PC-3 (cell line): ENCODE results near the gene GATM. TPM values are rescaled to one million over a fixed set of nuclear protein-coding genes. Genes with fewer than 3 reads are reported as not detected.
A peak's percentile ranks its signal among the peaks of the same experiment; 100 is the strongest.

Source experiments
- ATAC-seq: fragments of 200-7000 bp; cut with Tn5 transposase; 2 replicates; pipeline ENCODE4 v1.9.1; 2020; ENCODE audit warnings: mild to moderate bottlenecking, moderate library complexity
- BruUV-seq: library from RNA; stranded (reverse); fragments of 400-500 nt; replicated peaks from 2 replicates; lab custom pipeline; 2021; lab: Mats Ljungman, UMichigan
- CTCF ChIA-PET: fragments of 300-600 bp; sonication (Branson Sonifier 250); formaldehyde crosslinking; loops from one replicate; lab custom pipeline; 2022; ENCODE audit warnings: antibody characterized with exemption; lab: Charles Lee
- POLR2A ChIA-PET: fragments of 300-600 bp; sonication (Branson Sonifier 250); formaldehyde crosslinking; loops from one replicate; lab custom pipeline; 2022; ENCODE audit warnings: antibody characterized with exemption; ENCODE audit not compliant: unreplicated experiment; lab: Charles Lee
- DNase-seq: peaks from one replicate; pipeline ENCODE4 v3.0.0-alpha.2; 2015
- H2AFZ ChIP-seq: fragments of 300-600 bp; sonication (generic); 2 replicates; pipeline ENCODE4 v1.6.0; 2016; ENCODE audit warnings: antibody characterized with exemption, low read length
- H3F3A ChIP-seq: fragments of 300-600 bp; sonication (generic); one replicate; pipeline ENCODE4 v1.6.0; 2017; ENCODE audit warnings: antibody characterized with exemption, low read length, control low read depth, mild to moderate bottlenecking; ENCODE audit not compliant: unreplicated experiment
- H3K27ac ChIP-seq: fragments of 300-600 bp; sonication (generic); 2 replicates; pipeline ENCODE4 v1.5.1; 2016; ENCODE audit warnings: mild to moderate bottlenecking, low read length
- H3K27me3 ChIP-seq: fragments of 300-600 bp; sonication (generic); 2 replicates; pipeline ENCODE4 v1.6.1; 2016; ENCODE audit warnings: low read length, mixed read lengths
- H3K36me3 ChIP-seq: fragments of 300-600 bp; sonication (generic); 2 replicates; pipeline ENCODE4 v1.6.1; 2016; ENCODE audit warnings: low read depth, mixed run types, low read length, mixed read lengths
- H3K4me1 ChIP-seq: fragments of 300-600 bp; sonication (generic); 2 replicates; pipeline ENCODE4 v1.5.1; 2016; ENCODE audit warnings: low read length; ENCODE audit not compliant: insufficient read depth
- H3K4me2 ChIP-seq: fragments of 300-600 bp; sonication (generic); 2 replicates; pipeline ENCODE4 v1.6.0; 2016; ENCODE audit warnings: low read length
- H3K4me3 ChIP-seq: fragments of 300-600 bp; sonication (generic); 2 replicates; pipeline ENCODE4 v1.5.1; 2016; ENCODE audit warnings: mild to moderate bottlenecking, low read length, mixed read lengths
- H3K79me2 ChIP-seq: fragments of 300-600 bp; sonication (generic); 2 replicates; pipeline ENCODE4 v1.6.1; 2017; ENCODE audit warnings: low read length, mixed read lengths
- H3K9ac ChIP-seq: fragments of 300-600 bp; sonication (generic); 2 replicates; pipeline ENCODE4 v1.6.0; 2016; ENCODE audit warnings: mild to moderate bottlenecking, low read length
- H3K9me2 ChIP-seq: fragments of 300-600 bp; sonication (generic); replicated peaks from 2 replicates; pipeline ENCODE4 v1.6.1; 2016; ENCODE audit warnings: mixed run types, low read length, mixed read lengths
- H3K9me3 ChIP-seq: fragments of 300-600 bp; sonication (generic); 2 replicates; pipeline ENCODE4 v1.6.1; 2016; ENCODE audit warnings: low read length, mixed read lengths
- H4K20me1 ChIP-seq: fragments of 300-600 bp; sonication (generic); 2 replicates; pipeline ENCODE4 v1.6.1; 2016; ENCODE audit warnings: low read length, mixed read lengths
- CTCF ChIP-seq: fragments of 300-600 bp; sonication (generic); conservative IDR thresholded peaks from 2 replicates; pipeline ENCODE4 v1.5.1; 2017; ENCODE audit warnings: antibody characterized with exemption, low read depth, mild to moderate bottlenecking, low read length
- EZH2 ChIP-seq: fragments of 300-600 bp; sonication (generic); IDR thresholded peaks from one replicate; pipeline ENCODE4 v1.6.1; 2017; ENCODE audit warnings: antibody characterized with exemption, mild to moderate bottlenecking, low read length; ENCODE audit not compliant: unreplicated experiment
- EZH2phosphoT487 ChIP-seq: fragments of 300-600 bp; sonication (generic); IDR thresholded peaks from 2 replicates; pipeline ENCODE4 v1.6.1; 2018; ENCODE audit warnings: mild to moderate bottlenecking, antibody characterized with exemption, low read length, borderline replicate concordance
- intact Hi-C: fragments of 100-400 bp; cut with micrococcal nuclease; formaldehyde crosslinking; loops from 2 replicates; pipeline ENCODE4 v1.9.0; 2023
- total RNA-seq: library from RNA; depleted of rRNA; stranded (reverse); fragments of >200 nt; gene quantifications from 2 replicates; pipeline ENCODE4 v1.2.3, GENCODE V29; 2014

Gene GATM
- total RNA-seq, 1 experiment from 2014 or later: 0.87 TPM

GRCh38 chr15:45401665-45402161 is 23.4 kb upstream of the GATM start:
- Histone ChIP-seq H3K9me3 (no peaks in the 10 kb centered on the region), H3K79me2 (peaks cover 53% of the 10 kb centered on the region), H3K9ac (peak overlapping the region; percentile 96), H3K4me2 (peak overlapping the region; percentile 98), H3K4me1 (peaks cover 36% of the 10 kb centered on the region), H4K20me1 (peaks cover 9% of the 10 kb centered on the region), H3K9me2 (no peaks in the 10 kb centered on the region), H3K4me3 (peak overlapping the region; percentile 92), H2AFZ (peak overlapping the region; percentile 97), H3K36me3 (peaks cover 12% of the 10 kb centered on the region), H3K27me3 (no peaks in the 10 kb centered on the region), H3K27ac (peak overlapping the region; percentile 22; the same call in 1 of the 2 replicates), H3F3A (no peaks in the 10 kb centered on the region)
- ATAC-seq: 0 out of 2 replicates have a peak, but pooled peaks have one; percentile 5
- no peak for TF ChIP-seq EZH2
- DNase-seq: no peak
- intact Hi-C loops: no loop called here
- BruUV-seq: TSS peak; percentile 93
- ChIA-PET POLR2A (interaction anchor here (0.6 kb wide), 1 partner anchor 55 kb away, joined by 4 read pairs; no protein-coding TSS in a partner anchor), CTCF (interaction anchor here (0.7 to 1.0 kb wide), 3 partner anchors 56 to 199 kb away, joined by 3 to 5 read pairs (median 4); no protein-coding TSS in a partner anchor)

GRCh38 chr15:45399381-45400212 is 21.3 kb upstream of the GATM start:
- CTCF ChIA-PET: interaction anchor here (0.5 kb wide), 1 partner anchor 31 kb away, joined by 4 read pairs; no protein-coding TSS in a partner anchor
- peak; percentile 82 for TF ChIP-seq CTCF
- TF ChIP-seq EZH2: no peak
- intact Hi-C loops: loop anchor here (1.0 to 2.0 kb wide), 5 partner anchors 21 to 236 kb away; partner anchors contain the start of gene GATM

GRCh38 chr15:45397116-45397665 is 18.8 kb upstream of the GATM start:
- H4K20me1 ChIP-seq: no peaks in the 10 kb centered on the region
- no peak for TF ChIP-seq EZH2
- TF ChIP-seq EZH2phosphoT487: no peak
- no peak for TF ChIP-seq CTCF
- H3K4me1 ChIP-seq: peaks cover 29% of the 10 kb centered on the region
- no peak overlapping the region for H3K27ac ChIP-seq
- H3K4me3 ChIP-seq: no peak overlapping the region
- no peaks in the 10 kb centered on the region for H3K27me3 ChIP-seq
- H3F3A ChIP-seq: no peaks in the 10 kb centered on the region
- H3K36me3 ChIP-seq: no peaks in the 10 kb centered on the region
- H3K9ac ChIP-seq: no peak overlapping the region
- intact Hi-C loops: no loop called here
- H3K79me2 ChIP-seq: peaks cover 10% of the 10 kb centered on the region
- CTCF ChIA-PET: no interaction called here
- ATAC-seq (no peak), DNase-seq (no peak)
- POLR2A ChIA-PET: no interaction called here
- no peaks in the 10 kb centered on the region for H3K9me3 ChIP-seq
- H3K9me2 ChIP-seq: no peaks in the 10 kb centered on the region
- no peak overlapping the region for H3K4me2 ChIP-seq
- no TSS peak for BruUV-seq
- H2AFZ ChIP-seq: no peak overlapping the region

More at GRCh38 chr15:45399381-45400212, 21.3 kb upstream of the GATM start:
- Histone ChIP-seq H4K20me1 (peaks cover 9% of the 10 kb centered on the region), H3K79me2 (peaks cover 34% of the 10 kb centered on the region), H3K9me3 (no peaks in the 10 kb centered on the region), H3K27ac (no peak overlapping the region), H3K4me2 (no peak overlapping the region), H3K4me3 (no peak overlapping the region), H3K9me2 (no peaks in the 10 kb centered on the region), H3K36me3 (no peaks in the 10 kb centered on the region), H3F3A (no peaks in the 10 kb centered on the region), H2AFZ (no peak overlapping the region), H3K4me1 (peaks cover 28% of the 10 kb centered on the region), H3K27me3 (no peaks in the 10 kb centered on the region), H3K9ac (no peak overlapping the region)
- peak; percentile 89 for DNase-seq
- POLR2A ChIA-PET: no interaction called here
- BruUV-seq: no TSS peak
- ATAC-seq: peak; percentile 13; the same call in 1 of the 2 replicates
